ENCODE measurements around the gene ANGPT4. TPM values are rescaled to one million over a fixed set of nuclear protein-coding genes. Genes with fewer than 3 reads are reported as not detected.

Gene ANGPT4
- total and polyA plus RNA-seq, 2 of the 8 experiments (the other 6 are each of a cell fraction or from before 2014, with no cell fraction given), result 0.07 to 0.33 TPM

GRCh38 chr20:913306-913849, 2.8 kb downstream of the ANGPT4 start:
- no peak overlapping the region for H4K8ac ChIP-seq (ENCODE audit: extremely low read depth, insufficient read depth, low read length)
- no peak overlapping the region for H3K18ac ChIP-seq (ENCODE audit: extremely low read depth, low read length)
- H4K20me1 ChIP-seq (replicated peaks in 1 of 2; ENCODE audit: control insufficient read depth in 1 of 2, insufficient read depth in 2 of 2, low read length in 2 of 2), result no peaks in the 10 kb centered on the region
- no peak overlapping the region for H2AFZ ChIP-seq (ENCODE audit: low read length)
- peaks cover 0 to 16% (median 5%) of the 10 kb centered on the region in 4 experiments; a peak in 4 of 7 replicates for H3K4me1 ChIP-seq (replicated peaks in 1 of 4; ENCODE audit: control insufficient read depth in 3 of 4, insufficient read depth in 4 of 4, low read length in 3 of 4)
- no peak overlapping the region for H3K9ac ChIP-seq (replicated peaks in 1 of 4; ENCODE audit: extremely low read depth in 1 of 4, low read depth in 3 of 4, low read length in 3 of 4)
- no peak overlapping the region for H3K27ac ChIP-seq (ENCODE audit: low read depth, low read length)
- ChIA-PET CTCF (ENCODE audit: partially characterized antibody) (interaction anchor here (1.1 to 6.7 kb wide), 4 partner anchors 19 to 56 kb away, joined by 3 to 79 read pairs (median 12); no protein-coding TSS in a partner anchor), POLR2A (ENCODE audit: partially characterized antibody) (no interaction called here)
- H4K91ac ChIP-seq (replicated peaks; ENCODE audit: insufficient read length, low read length), result no peak overlapping the region
- no peak overlapping the region for H2BK20ac ChIP-seq (ENCODE audit: low read length)
- H3K9me3 ChIP-seq (ENCODE audit: insufficient read depth in 2 of 2, low read depth in 1 of 2, low read length in 1 of 2), result no peaks in the 10 kb centered on the region
- no peaks in the 10 kb centered on the region for H3K79me1 ChIP-seq (ENCODE audit: low read depth, low read length)
- H2BK15ac ChIP-seq (ENCODE audit: low read length), result no peak overlapping the region
- H2BK12ac ChIP-seq (ENCODE audit: low read depth, low read length), result no peak overlapping the region
- no peaks in the 10 kb centered on the region; the same call in 1 of the 2 replicates for H3K23me2 ChIP-seq (ENCODE audit: low read depth, low read length)
- no peaks in the 10 kb centered on the region for H3K36me3 ChIP-seq (ENCODE audit: control insufficient read depth in 2 of 4, insufficient read depth in 4 of 4, low read length in 3 of 4)
- no peak overlapping the region for H3K4me2 ChIP-seq (ENCODE audit: insufficient read depth in 1 of 2, low read depth in 2 of 2, low read length in 2 of 2)
- H4K5ac ChIP-seq (ENCODE audit: insufficient read length, low read depth, low read length), result no peak overlapping the region
- no peak overlapping the region for H2BK5ac ChIP-seq (ENCODE audit: low read depth, low read length)
- no peaks in the 10 kb centered on the region for H3K79me2 ChIP-seq (ENCODE audit: control insufficient read depth in 1 of 2, insufficient read depth in 2 of 2, low read length in 2 of 2)
- peaks cover 0 to 3% (median 0%) of the 10 kb centered on the region in 4 experiments; a peak in 1 of 7 replicates for H3K27me3 ChIP-seq (replicated peaks in 1 of 4; ENCODE audit: control insufficient read depth in 3 of 4, extremely low read depth in 1 of 4, insufficient read depth in 3 of 4, low read length in 3 of 4)
- DNase-seq (ENCODE audit: low read depth in 1 of 2, low spot score in 2 of 2), result no peak
- no peak for FAIRE-seq
- WGBS, 2 experiments (ENCODE audit: extremely low coverage in 1 of 2, insufficient coverage in 1 of 2, insufficient read length in 1 of 2, insufficient replicate concordance in 2 of 2, low coverage in 1 of 2, low lambda C conversion rate in 2 of 2, missing lambda C conversion rate in 1 of 2), result 91% methylated on average over 5 of the region's 5 CpGs; no CpG with 5 or more reads in 1 of the 2 experiments
- no peak overlapping the region for H3K14ac ChIP-seq (ENCODE audit: insufficient read length)
- no peak overlapping the region for H3K56ac ChIP-seq (replicated peaks; ENCODE audit: insufficient read length, low read depth, low read length)
- no peak overlapping the region for H3K4ac ChIP-seq (replicated peaks; ENCODE audit: insufficient read length, low read depth, low read length)
- H2AK5ac ChIP-seq (ENCODE audit: low read depth, low read length), result no peak overlapping the region
- H3K4me3 ChIP-seq (ENCODE audit: extremely low read depth in 1 of 4, insufficient read depth in 2 of 4, low read depth in 3 of 4, low read length in 4 of 4), result no peak overlapping the region
- no peak overlapping the region for H3K23ac ChIP-seq (ENCODE audit: insufficient read length)
- no peak overlapping the region for H2BK120ac ChIP-seq (replicated peaks; ENCODE audit: low read depth, low read length)
- no peak for TF ChIP-seq KDM5A (IDR thresholded peaks at IDR 0.05; ENCODE audit: low read length)
- TF ChIP-seq KDM4A (IDR thresholded peaks at IDR 0.05; ENCODE audit: low read depth, low read length, severe bottlenecking), result no peak
